GM12878 (cell line): Measurements from ENCODE around the gene JTB. TPM values are rescaled to one million over a fixed set of nuclear protein-coding genes. Genes with fewer than 3 reads are reported as not detected.

Source experiments
- ATAC-seq: fragments of 200-7000 bp; cut with Tn5 transposase; 3 replicates; pipeline ENCODE4 v1.9.1; 2020; ENCODE audit warnings: mild to moderate bottlenecking, moderate library complexity
- BruUV-seq: library from RNA; stranded (reverse); fragments of 400-500 nt; replicated peaks from 2 replicates; lab custom pipeline; 2021; lab: Mats Ljungman, UMichigan
- CTCF ChIA-PET: fragments of 300-600 bp; sonication (Branson Sonifier 250); formaldehyde crosslinking; extraction: SDS; loops from one replicate; lab custom pipeline; 2021; ENCODE audit warnings: inconsistent platforms; lab: Yijun Ruan, JAX
- POLR2A ChIA-PET: fragments of 350-600 bp; formaldehyde crosslinking; extraction: SDS; loops from one replicate; lab custom pipeline; 2021; ENCODE audit warnings: inconsistent platforms; lab: Charles Lee
- RAD21 ChIA-PET: fragments of 300-600 bp; sonication (Branson Sonifier 250); formaldehyde crosslinking; loops from one replicate; lab custom pipeline; 2023; ENCODE audit warnings: antibody characterized with exemption; ENCODE audit not compliant: unreplicated experiment; lab: Charles Lee
- SMC1A ChIA-PET: fragments of 300-600 bp; sonication (Branson Sonifier 250); formaldehyde crosslinking; loops from one replicate; lab custom pipeline; 2023; ENCODE audit not compliant: unreplicated experiment, uncharacterized antibody; lab: Charles Lee
- DNase-seq: peaks from one replicate; pipeline ENCODE4 v3.0.0-alpha.2; 2011; ENCODE audit warnings: low read depth, low spot score
- FAIRE-seq: peaks from 3 replicates; lab custom pipeline; 2011; peaks lifted over from hg19 to GRCh38; lab: Jason Lieb, UNC
- H2AFZ ChIP-seq: 2 replicates; pipeline ENCODE4 v1.6.0; 2011; ENCODE audit warnings: low read depth, low read length, control low read depth; ENCODE audit not compliant: control insufficient read depth
- H3K27ac ChIP-seq: 2 replicates; pipeline ENCODE4 v1.5.1; 2011; ENCODE audit warnings: control low read depth; ENCODE audit not compliant: control insufficient read depth, insufficient read depth
- H3K27me3 ChIP-seq, 2 experiments: replicated peaks in 1 of 2; 2 replicates each; pipeline versions ENCODE4 v1.6.0 to v1.6.1; 2011; ENCODE audit warnings: low read length in 1 of 2; ENCODE audit not compliant: control insufficient read depth in 2 of 2, insufficient read depth in 2 of 2
- H3K36me3 ChIP-seq, 2 experiments: 2 replicates each; pipeline ENCODE4 v1.5.1; 2011; ENCODE audit warnings: low read length in 1 of 2; ENCODE audit not compliant: control insufficient read depth in 2 of 2, insufficient read depth in 2 of 2
- H3K4me1 ChIP-seq: 2 replicates; pipeline ENCODE4 v1.6.1; 2011; ENCODE audit warnings: mild to moderate bottlenecking, low read length, moderate library complexity, mixed read lengths; ENCODE audit not compliant: control insufficient read depth, insufficient read depth
- H3K4me2 ChIP-seq: 2 replicates; pipeline ENCODE4 v1.6.0; 2011; ENCODE audit warnings: control low read depth; ENCODE audit not compliant: control insufficient read depth, insufficient read depth
- H3K4me3 ChIP-seq: fragments of 200-600 bp; sonication (generic); 2 replicates; pipeline ENCODE4 v1.5.1; 2016
- H3K79me2 ChIP-seq: 2 replicates; pipeline ENCODE4 v1.6.0; 2011; ENCODE audit warnings: low read length; ENCODE audit not compliant: control insufficient read depth, insufficient read depth
- H3K9ac ChIP-seq: 2 replicates; pipeline ENCODE4 v1.8.0; 2011; ENCODE audit warnings: low read length, control low read depth, mixed read lengths; ENCODE audit not compliant: control insufficient read depth, insufficient read depth
- H3K9me3 ChIP-seq: replicated peaks from 3 replicates; pipeline ENCODE4 v1.5.1; 2011; ENCODE audit warnings: mild to moderate bottlenecking, low read length; ENCODE audit not compliant: control insufficient read depth, insufficient read depth
- H4K20me1 ChIP-seq: 2 replicates; pipeline ENCODE4 v1.6.0; 2011; ENCODE audit not compliant: control insufficient read depth, insufficient read depth
- CBFB ChIP-seq: IDR thresholded peaks from 2 replicates; pipeline ENCODE4 v1.6.1; 2016; ENCODE audit warnings: antibody characterized with exemption, low read depth
- CUX1 ChIP-seq: IDR thresholded peaks from 2 replicates; pipeline ENCODE4 v1.6.1; 2012; ENCODE audit warnings: improper control_type of control experiment, low read depth, low read length; ENCODE audit not compliant: insufficient replicate concordance
- E4F1 ChIP-seq: fragments of 450-650 bp; IDR thresholded peaks from 2 replicates; pipeline ENCODE4 v1.6.1; 2018; ENCODE audit warnings: borderline replicate concordance, mild to moderate bottlenecking; ENCODE audit not compliant: partially characterized antibody
- GABPA ChIP-seq: IDR thresholded peaks from 2 replicates; pipeline ENCODE4 v1.6.1; 2014; ENCODE audit warnings: antibody characterized with exemption, low read depth, mild to moderate bottlenecking, inconsistent platforms
- IRF4 ChIP-seq: IDR thresholded peaks from 2 replicates; pipeline ENCODE4 v1.6.1; 2011; ENCODE audit warnings: low read depth, low read length
- MEF2A ChIP-seq: IDR thresholded peaks from 2 replicates; pipeline ENCODE4 v1.6.1; 2011; ENCODE audit warnings: low read depth, mild to moderate bottlenecking, low read length, moderate library complexity; ENCODE audit not compliant: insufficient read depth
- RCOR1 ChIP-seq: conservative IDR thresholded peaks from 2 replicates; pipeline ENCODE4 v1.6.1; 2012; ENCODE audit warnings: low read depth, low read length, improper control_type of control experiment
- SMARCA5 ChIP-seq: fragments of 450-650 bp; IDR thresholded peaks from 2 replicates; pipeline ENCODE4 v1.6.1; 2017; ENCODE audit warnings: mild to moderate bottlenecking
- USF2 ChIP-seq: IDR thresholded peaks from 2 replicates; pipeline ENCODE4 v1.6.1; 2011; ENCODE audit warnings: low read depth, low read length, improper control_type of control experiment, borderline replicate concordance
- WGBS: methylation state at CpG from one replicate; pipeline ENCODE4 v1.1.6; 2016; ENCODE audit warnings: low lambda C conversion rate; ENCODE audit not compliant: insufficient replicate concordance, insufficient coverage; ENCODE audit errors: missing lambda C conversion rate; 5-methylcytosine and 5-hydroxymethylcytosine counted together
- in situ Hi-C: fragments of 300-500 bp; cut with MboI; formaldehyde crosslinking; loops from 9 replicates; pipeline ENCODE4 v1.14.3; 2018; ENCODE audit warnings: mixed read lengths
- intact Hi-C: fragments of 100-400 bp; cut with micrococcal nuclease; formaldehyde crosslinking; loops from one replicate; pipeline ENCODE4 v1.14.2; 2022; ENCODE audit not compliant: unreplicated experiment
- polyA plus RNA-seq, 11 experiments: library from polyadenylated mRNA; depleted of rRNA in 4 of 11; unstranded in 6 of 11; stranded (reverse) in 5 of 11; fragments of >200 nt; fragmentation: Nextera tagmentation in 4 of 11; fragmentation: Illumina TruSeq in 1 of 11; extraction: Ambion mirVana in 4 of 11; extraction: Trizol in 1 of 11; gene quantifications; 1 replicate in 1 of 11; 2 replicates in 10 of 11; pipeline versions ENCODE4 v1.2.1 to v1.2.3, GENCODE V29; 2011 to 2016; ENCODE audit warnings: inconsistent platforms in 2 of 11, missing spikeins in 2 of 11, low read depth in 1 of 11
- total RNA-seq, 4 experiments: library from RNA; depleted of rRNA in 3 of 4; stranded (reverse); fragments of >200 nt in 3 of 4; fragmentation: Illumina TruSeq in 1 of 4; extraction: Trizol in 1 of 4; gene quantifications; 2 replicates each; pipeline versions ENCODE4 v1.2.1 to v1.2.3, GENCODE V29; 2013 to 2021

Gene JTB
- total and polyA plus RNA-seq, 10 of the 15 experiments (the other 5 are each of a cell fraction or from before 2014, with no cell fraction given): 25.0 to 298 (median 155) TPM

GRCh38 chr1:154019940-154020339 lies 42.5 kb upstream of the JTB start (continued):
- TF ChIP-seq USF2 (no peak), E4F1 (no peak), CBFB (no peak)

- ATAC-seq: no peak
- POLR2A ChIA-PET: interaction anchor here (0.6 kb wide), 1 partner anchor 19 kb away, joined by 3 read pairs; no protein-coding TSS in a partner anchor
- CTCF ChIA-PET: interaction anchor here (0.5 kb wide), 1 partner anchor 119 kb away, joined by 3 read pairs; no protein-coding TSS in a partner anchor
- no peak overlapping the region for H3K4me3 ChIP-seq
- TF ChIP-seq RCOR1 (no peak), MEF2A (no peak), SMARCA5 (no peak), IRF4 (no peak), GABPA (no peak), CUX1 (no peak)
- TF ChIP-seq, all 136 proteins: peak for 0
- Histone ChIP-seq H3K4me1 (no peaks in the 10 kb centered on the region), H3K36me3 (no peaks in the 10 kb centered on the region), H3K79me2 (no peaks in the 10 kb centered on the region), H2AFZ (no peak overlapping the region), H3K27me3 (no peaks in the 10 kb centered on the region), H3K4me2 (no peak overlapping the region), H3K27ac (no peak overlapping the region), H3K9ac (no peak overlapping the region), H4K20me1 (no peaks in the 10 kb centered on the region), H3K9me3 (no peaks in the 10 kb centered on the region)
- intact Hi-C loops (no loop called here), in situ Hi-C loops (no loop called here)
- BruUV-seq: no TSS peak
- ChIA-PET RAD21 (no interaction called here), SMC1A (interaction anchor here (1.4 kb wide), 1 partner anchor 14 kb away, joined by 4 read pairs; no protein-coding TSS in a partner anchor)
- FAIRE-seq (no peak), DNase-seq (no peak)
- 74% methylated on average over 4 of the region's 4 CpGs for WGBS
These were observed 41.8 kb upstream of the JTB start for GRCh38 chr1:154019269-154019668.
